Measurements from ENCODE around the gene AIPL1. TPM values are rescaled to one million over a fixed set of nuclear protein-coding genes. Genes with fewer than 3 reads are reported as not detected.

The AIPL1 gene
- total RNA-seq, 2 experiments from 2014 or later, result not detected

- H3K27ac ChIP-seq (ENCODE audit: low read depth, low read length, poor library complexity, severe bottlenecking), result no peak overlapping the region
- H3K9me3 ChIP-seq (ENCODE audit: low read length), result no peaks in the 10 kb centered on the region
- intact Hi-C loops (cut with micrococcal nuclease; ENCODE audit: unreplicated experiment), result no loop called here
- no peaks in the 10 kb centered on the region for H3K79me2 ChIP-seq (ENCODE audit: insufficient read depth, low read depth, low read length)
- H4K20me1 ChIP-seq (ENCODE audit: insufficient read depth, low read length), result no peaks in the 10 kb centered on the region
- no peak for DNase-seq (ENCODE audit: low spot score)
- BruUV-seq (replicated peaks), result no TSS peak
- H3K4me2 ChIP-seq (ENCODE audit: low read length), result no peak overlapping the region
- no peak overlapping the region for H3K4me3 ChIP-seq (ENCODE audit: low read depth, low read length, poor library complexity, severe bottlenecking)
- no peaks in the 10 kb centered on the region for H3K36me3 ChIP-seq (ENCODE audit: insufficient read depth, low read length)
- peaks cover 15% of the 10 kb centered on the region for H3K4me1 ChIP-seq (ENCODE audit: insufficient read depth, low read length, poor library complexity, severe bottlenecking)
- POLR2A ChIA-PET, result no interaction called here
- no peak overlapping the region for H2AFZ ChIP-seq (ENCODE audit: low read length)
- no peaks in the 10 kb centered on the region for H3K9me2 ChIP-seq (ENCODE audit: insufficient read depth, low read length)
- CTCF ChIA-PET (ENCODE audit: unreplicated experiment), result no interaction called here
- TF ChIP-seq CTCF (conservative IDR thresholded peaks at IDR 0.05; ENCODE audit: low read length), result no peak
- TF ChIP-seq EZH2phosphoT487 (IDR thresholded peaks at IDR 0.05; ENCODE audit: borderline replicate concordance, low read depth, low read length), result no peak
Measured at GRCh38 chr17:6453279-6454024, 18.5 kb upstream of the AIPL1 start.

GRCh38 chr17:6452471-6453266 is 17.7 kb upstream of the AIPL1 start:
- Histone ChIP-seq H4K20me1 (ENCODE audit: insufficient read depth, low read length) (no peaks in the 10 kb centered on the region), H3K4me1 (ENCODE audit: insufficient read depth, low read length, poor library complexity, severe bottlenecking) (peaks cover 15% of the 10 kb centered on the region), H2AFZ (ENCODE audit: low read length) (no peak overlapping the region), H3K9me3 (ENCODE audit: low read length) (no peaks in the 10 kb centered on the region), H3K4me2 (ENCODE audit: low read length) (no peak overlapping the region), H3K9me2 (ENCODE audit: insufficient read depth, low read length) (no peaks in the 10 kb centered on the region), H3K36me3 (ENCODE audit: insufficient read depth, low read length) (no peaks in the 10 kb centered on the region), H3K27ac (ENCODE audit: low read depth, low read length, poor library complexity, severe bottlenecking) (no peak overlapping the region), H3K4me3 (ENCODE audit: low read depth, low read length, poor library complexity, severe bottlenecking) (no peak overlapping the region), H3K79me2 (ENCODE audit: insufficient read depth, low read depth, low read length) (no peaks in the 10 kb centered on the region)
- ChIA-PET CTCF (ENCODE audit: unreplicated experiment) (no interaction called here), POLR2A (no interaction called here)
- intact Hi-C loops (cut with micrococcal nuclease; ENCODE audit: unreplicated experiment), result no loop called here
- DNase-seq (ENCODE audit: low spot score), result no peak
- BruUV-seq (replicated peaks), result no TSS peak
- no peak for TF ChIP-seq CTCF (conservative IDR thresholded peaks at IDR 0.05; ENCODE audit: low read length)
- TF ChIP-seq EZH2phosphoT487 (IDR thresholded peaks at IDR 0.05; ENCODE audit: borderline replicate concordance, low read depth, low read length), result no peak
